HG03039 (cell line): ENCODE results near the gene RAB11A.

Experiments
- ATAC-seq: cut with Tn5 transposase; IDR thresholded peaks from one replicate; pipeline ENCODE4 v1.9.1; 2021; ENCODE audit warnings: mild to moderate bottlenecking, moderate library complexity; ENCODE audit not compliant: unreplicated experiment

The RAB11A gene

GRCh38 chr15:65883571-65883970 is 14.3 kb downstream of the RAB11A start:
- ATAC-seq: no peak

GRCh38 chr15:65884511-65884910 is 15.2 kb downstream of the RAB11A start:
- no peak for ATAC-seq

DNA sequence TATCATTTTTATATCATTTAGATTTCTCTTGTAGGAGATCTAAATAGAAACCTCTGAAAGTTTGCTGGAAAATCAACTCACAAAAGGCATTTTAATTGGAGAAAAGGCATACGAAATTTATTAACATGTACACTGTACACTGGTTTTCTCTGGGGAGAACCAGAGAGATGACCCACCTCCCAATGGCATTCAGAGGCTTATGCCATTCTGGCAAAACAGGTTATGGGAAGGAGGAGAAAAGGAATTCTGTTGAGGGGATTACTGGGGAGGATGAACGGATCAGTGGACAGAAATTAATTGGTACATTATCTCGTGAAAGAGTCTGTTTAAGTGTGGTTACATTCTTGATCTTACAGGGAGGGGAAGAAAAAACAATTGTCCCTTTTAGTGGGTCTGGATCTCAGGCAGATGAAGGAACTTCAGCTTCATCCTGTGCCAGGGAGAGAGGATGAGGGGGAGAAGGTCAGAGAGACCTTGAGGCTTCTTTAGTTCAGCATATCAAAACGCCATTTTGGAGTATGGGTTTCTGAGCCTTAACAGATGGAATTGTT is 16.5 kb downstream of the RAB11A start:
- no peak for ATAC-seq

- no peak for ATAC-seq
Measured at GRCh38 chr15:65887565-65887964, 18.3 kb downstream of the RAB11A start.

DNA sequence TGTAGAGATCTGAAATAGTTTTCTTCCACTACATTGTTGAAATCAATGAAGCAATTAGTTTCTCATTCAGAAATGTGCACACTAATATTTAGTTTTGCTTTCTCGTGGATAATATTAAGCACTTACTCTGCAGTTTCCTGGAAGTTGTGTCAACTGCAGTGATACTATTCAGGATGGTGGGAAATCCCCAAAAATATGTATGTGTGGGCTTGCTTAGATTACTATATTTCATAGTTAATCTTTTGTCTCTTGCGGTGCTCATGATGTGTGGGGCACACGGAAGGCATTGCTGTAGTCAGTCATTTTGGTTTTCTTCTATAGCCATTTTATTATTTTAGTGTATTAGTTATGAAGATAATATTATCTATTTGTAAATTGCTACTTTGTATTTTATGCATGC is 19.7 kb downstream of the RAB11A start:
- no peak for ATAC-seq

DNA sequence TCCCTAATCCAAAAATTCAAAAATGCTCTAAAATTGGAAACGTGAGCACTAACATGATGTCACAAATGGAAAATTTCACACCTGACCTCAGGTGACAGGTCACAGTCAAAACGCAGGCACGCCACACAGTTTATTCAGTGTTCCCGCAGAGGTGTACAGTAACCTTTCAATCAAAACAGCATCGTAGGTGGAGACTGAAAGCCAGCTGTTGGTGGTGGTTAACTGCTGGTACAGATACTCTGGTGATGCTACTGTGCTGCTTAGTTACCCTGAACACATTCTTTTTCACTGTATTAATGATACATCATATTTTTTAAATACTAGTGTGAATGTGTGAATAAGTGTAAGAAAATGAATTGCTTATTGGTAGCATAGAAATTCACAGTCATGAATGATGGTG is 23.8 kb downstream of the RAB11A start:
- no peak for ATAC-seq

- no peak for ATAC-seq
Measured at GRCh38 chr15:65896236-65896635, 26.9 kb downstream of the RAB11A start.

DNA sequence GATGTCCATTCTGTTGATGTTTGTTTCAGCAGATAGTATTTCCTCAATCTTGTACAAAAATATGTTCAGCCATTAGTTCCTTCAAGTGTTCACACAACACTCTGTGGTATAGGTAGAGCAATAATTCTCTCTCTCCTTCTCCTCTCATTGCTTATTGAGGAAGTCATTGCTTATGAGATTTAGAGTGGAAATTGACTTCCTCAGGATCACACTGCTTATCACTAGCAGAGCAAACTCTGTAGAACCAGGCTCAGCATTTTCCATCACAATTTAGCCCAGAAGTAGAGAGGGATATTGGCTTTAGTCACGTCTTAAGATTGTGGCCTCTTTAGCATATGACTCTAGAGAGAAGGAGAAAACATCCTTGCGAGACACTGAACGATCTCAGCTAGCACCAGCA is 31.2 kb downstream of the RAB11A start:
- ATAC-seq: no peak

GRCh38 chr15:65901336-65901735 is 32.0 kb downstream of the RAB11A start:
- no peak for ATAC-seq

DNA sequence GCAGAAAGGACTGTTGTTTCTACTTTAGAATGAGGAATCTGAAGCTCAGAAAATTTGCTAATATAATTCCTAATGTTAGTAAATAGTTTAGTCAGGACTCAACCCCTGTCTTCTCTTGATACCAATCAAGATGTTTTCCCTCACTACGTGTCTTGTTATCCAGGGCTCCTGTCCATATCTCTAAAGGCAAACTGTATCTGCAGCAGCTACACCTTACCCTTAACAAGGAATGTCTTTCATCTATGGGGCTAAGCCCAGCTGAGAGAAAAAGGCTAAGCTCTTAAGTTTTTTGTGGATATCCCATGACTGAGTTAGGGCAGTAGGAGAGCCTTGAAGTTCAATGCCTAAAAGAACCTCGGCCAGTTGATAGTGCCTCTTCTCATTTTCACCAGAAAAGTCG is 32.5 kb downstream of the RAB11A start:
- no peak for ATAC-seq

DNA sequence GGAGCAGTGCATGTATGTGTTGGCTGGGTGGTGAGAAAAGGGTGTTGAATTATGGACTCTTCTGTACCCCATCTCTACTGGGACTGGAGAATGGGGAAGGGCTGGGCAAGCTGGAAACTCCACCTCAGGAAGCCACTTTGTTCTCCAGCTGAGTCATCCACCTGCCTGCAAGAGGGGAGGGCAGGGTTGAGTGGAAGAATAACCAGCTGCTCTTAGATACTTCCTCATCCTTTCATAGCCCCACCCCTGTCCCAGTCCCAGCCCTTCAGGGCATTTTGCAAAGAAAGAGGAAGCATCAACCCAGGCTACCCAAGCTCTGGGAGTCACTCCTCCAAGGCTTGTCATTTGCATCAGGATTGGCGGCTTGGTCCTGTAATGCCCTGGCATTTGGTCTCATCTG is 33.1 kb downstream of the RAB11A start:
- ATAC-seq: no peak

GRCh38 chr15:65903296-65904073 is 34.2 kb downstream of the RAB11A start:
- ATAC-seq: no peak

DNA sequence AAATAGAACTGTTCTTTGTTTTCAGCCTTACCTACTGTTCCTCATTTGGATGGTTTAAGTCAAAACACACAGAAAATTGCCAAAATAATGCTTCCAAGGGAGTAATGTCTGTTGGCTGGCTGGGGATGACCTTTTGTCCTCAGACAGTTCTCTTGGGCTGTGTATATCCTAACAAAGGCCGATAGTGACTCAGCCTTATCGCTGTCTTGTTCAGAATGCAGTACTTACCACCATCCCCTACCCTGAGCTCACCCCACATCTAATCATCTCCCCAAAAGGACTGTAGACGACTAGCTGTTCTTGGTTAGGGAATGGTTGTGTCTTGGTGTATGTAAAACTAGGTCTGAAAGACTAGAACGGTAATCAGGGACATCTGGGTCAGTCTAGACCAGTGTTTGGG is 35.0 kb downstream of the RAB11A start:
- no peak for ATAC-seq

DNA sequence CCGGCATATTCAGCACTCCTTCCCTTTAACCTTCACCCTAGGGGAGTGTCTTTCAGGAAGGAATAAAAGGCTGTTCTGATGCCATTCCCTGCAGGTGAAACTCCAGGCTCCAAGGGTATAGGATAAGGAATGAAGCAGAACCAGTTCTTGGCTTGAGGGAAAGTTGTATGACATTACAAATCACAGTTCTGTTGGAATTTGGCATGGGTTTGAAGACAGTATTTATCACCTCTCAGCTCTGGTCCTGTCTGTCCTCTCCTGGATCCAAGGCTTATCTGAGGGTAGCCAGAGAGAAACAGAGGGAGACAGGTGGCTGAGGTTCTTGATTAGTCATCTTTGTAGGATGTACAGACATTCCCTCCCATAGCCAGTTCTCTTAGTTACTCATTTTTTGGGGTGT is 37.1 kb downstream of the RAB11A start:
- ATAC-seq: no peak

- no peak for ATAC-seq
Measured at GRCh38 chr15:65907661-65908060, 38.4 kb downstream of the RAB11A start.

DNA sequence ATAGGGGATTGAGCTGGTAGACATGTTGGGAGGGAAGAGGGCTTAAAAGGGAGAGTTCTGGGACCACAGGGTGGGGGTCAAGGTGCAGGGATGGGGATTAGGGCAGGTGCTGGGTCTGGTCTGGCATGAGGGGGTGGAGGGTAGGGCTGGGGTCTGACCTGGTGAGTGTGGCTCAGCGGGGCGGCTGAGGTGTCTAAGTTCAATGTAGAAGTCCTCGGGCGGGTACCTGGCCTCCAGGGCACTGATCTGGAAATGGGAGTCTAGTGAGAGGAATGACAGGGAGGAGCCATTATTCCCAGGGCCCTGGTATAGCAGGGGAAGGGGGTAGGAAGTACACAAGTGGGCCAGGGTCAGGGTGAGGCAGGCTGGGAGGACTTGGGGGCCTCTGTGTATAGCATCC is 39.6 kb downstream of the RAB11A start:
- ATAC-seq: no peak

- ATAC-seq: no peak
Measured at GRCh38 chr15:65909831-65910230, 40.5 kb downstream of the RAB11A start.

DNA sequence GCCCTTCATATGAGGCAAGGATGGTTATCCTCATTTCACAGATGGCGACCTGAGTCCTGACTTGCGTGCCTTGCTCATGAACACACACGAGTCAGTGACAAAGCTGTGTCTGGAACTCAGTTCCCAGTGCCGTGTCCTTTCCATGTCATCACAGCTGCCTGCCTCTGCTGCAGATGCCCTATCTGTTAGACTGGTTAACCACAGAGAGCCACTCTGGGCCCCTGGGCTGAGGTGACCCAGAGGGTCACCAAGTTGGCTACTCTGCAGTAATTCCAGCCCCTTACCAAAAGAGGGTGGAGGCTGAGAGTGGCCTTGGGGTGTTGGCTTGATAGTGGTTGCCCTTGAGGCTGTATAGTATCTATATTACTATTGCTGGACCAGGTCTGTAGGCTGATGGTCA is 41.0 kb downstream of the RAB11A start:
- ATAC-seq: no peak

DNA sequence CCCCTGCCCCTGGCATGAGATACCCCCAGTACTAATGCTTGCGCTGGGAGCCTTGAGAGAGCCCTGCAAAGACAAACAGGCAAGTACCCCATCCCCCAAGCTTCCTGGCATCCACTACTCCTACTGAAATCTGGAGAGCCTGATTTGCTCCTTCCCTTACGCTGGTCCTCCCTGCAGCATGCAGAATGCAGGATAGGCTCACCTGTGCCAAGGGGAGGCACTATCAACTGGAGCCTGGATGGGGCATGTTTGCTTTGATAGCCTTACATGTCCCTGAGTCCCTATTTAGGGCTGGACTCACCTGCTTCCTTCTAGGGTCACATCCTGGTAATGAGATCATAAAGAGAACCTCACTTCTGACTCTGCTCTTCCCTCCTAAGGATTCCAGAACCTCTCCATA is 42.9 kb downstream of the RAB11A start:
- ATAC-seq: no peak

GRCh38 chr15:65913631-65914199 is 44.4 kb downstream of the RAB11A start:
- ATAC-seq: no peak

DNA sequence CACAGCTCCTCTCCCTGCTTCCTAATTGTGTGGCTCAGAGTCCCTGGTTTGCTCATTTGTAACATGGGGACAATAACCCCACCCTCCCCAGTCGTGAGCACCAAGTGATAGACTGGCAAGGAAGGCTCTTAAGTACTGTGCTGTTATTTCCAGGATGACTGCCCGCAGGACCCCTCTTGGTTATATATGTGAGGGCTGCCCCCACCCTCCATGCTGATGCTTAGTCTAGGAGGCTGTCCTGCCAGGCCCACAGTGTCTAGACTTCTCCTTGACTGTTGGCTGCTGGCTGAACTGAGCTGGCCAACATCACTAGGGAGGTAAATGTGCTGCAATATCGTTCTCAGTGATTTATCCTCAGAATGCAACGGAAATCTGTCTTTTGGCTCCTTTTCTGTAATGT is 45.1 kb downstream of the RAB11A start:
- ATAC-seq: no peak
